HG03060 (cell line): Measurements from ENCODE around the gene HIF1AN.

Experiments used
- ATAC-seq: cut with Tn5 transposase; IDR thresholded peaks from one replicate; pipeline ENCODE4 v1.9.1; 2021; ENCODE audit warnings: low read depth, moderate number of reproducible peaks; ENCODE audit not compliant: unreplicated experiment

Gene HIF1AN

DNA sequence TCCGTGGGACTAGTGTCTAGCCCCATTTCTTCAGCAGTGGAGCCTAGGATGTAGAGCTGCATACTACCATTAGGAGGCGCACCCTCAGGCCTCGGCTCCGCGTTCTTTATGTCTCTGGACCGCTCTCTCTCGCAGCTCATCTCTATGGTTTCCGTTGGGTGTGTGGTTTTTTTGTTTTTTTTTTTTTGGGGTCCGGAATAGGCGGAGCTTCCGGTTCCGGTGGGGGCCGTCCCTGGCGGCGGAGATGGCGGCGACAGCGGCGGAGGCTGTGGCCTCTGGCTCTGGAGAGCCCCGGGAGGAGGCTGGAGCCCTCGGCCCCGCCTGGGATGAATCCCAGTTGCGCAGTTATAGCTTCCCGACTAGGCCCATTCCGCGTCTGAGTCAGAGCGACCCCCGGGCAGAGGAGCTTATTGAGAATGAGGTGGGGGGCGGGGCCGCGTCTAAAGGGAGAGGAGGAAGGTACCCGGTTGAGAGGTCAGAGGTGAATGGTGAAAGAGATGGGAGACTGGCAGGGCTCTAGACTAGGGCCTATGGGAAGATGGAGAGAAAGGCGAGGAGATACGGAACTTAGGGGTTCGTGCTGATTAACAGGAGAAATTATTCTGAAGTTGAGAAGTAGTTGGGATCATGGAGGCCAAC is at the start of gene HIF1AN:
Gene HIF1AN, plus strand, starts transcription at position 229 of the 639 bp plus-strand sequence. Its CDS starts 16 bp downstream, at position 245.
- ATAC-seq, result peak; percentile 91

GRCh38 chr10:100487529-100487928 is 48.2 kb upstream of the HIF1AN start:
- no peak for ATAC-seq

GRCh38 chr10:100489396-100489795 is 46.3 kb upstream of the HIF1AN start:
- ATAC-seq, result no peak

GRCh38 chr10:100490531-100490930 is 45.2 kb upstream of the HIF1AN start:
- no peak for ATAC-seq

DNA sequence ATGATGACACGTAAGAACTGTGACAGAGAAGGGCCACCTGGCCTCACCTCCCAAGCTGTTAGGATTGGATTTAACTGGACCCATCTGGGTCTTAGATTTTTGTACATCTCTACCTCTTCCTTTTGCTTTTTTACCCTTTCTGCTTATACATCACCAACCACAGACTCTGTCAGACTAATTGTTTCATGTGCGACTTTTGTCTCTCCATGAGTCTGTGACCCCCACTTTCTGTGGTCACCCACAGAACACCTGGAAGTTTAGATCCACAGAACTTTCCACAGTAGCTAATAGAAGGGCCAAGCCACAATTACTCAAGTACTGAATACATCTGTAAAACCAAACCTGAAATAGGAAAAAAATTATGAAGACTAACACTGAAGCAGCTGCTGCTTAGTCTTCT is 39.2 kb upstream of the HIF1AN start:
- no peak for ATAC-seq

DNA sequence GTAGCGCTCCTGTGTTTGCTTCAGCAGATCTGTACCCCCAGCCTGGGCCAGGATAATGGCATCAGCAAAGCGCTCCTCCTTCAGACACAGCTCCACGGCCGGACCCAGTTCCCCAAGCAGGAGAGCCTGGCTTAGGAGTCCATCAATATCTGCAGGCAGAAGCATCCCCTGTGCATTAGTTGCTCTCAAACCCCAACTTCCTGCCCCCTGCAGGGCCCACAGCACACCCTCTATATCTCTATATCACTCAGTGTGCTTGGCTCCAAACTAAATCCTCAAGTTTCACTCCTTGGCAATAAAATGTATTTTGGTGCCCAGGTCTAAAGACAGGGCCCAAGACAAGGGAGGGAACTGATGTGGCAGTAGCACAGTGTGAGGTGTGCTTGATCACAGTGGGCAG is 37.7 kb upstream of the HIF1AN start:
- ATAC-seq, result no peak

DNA sequence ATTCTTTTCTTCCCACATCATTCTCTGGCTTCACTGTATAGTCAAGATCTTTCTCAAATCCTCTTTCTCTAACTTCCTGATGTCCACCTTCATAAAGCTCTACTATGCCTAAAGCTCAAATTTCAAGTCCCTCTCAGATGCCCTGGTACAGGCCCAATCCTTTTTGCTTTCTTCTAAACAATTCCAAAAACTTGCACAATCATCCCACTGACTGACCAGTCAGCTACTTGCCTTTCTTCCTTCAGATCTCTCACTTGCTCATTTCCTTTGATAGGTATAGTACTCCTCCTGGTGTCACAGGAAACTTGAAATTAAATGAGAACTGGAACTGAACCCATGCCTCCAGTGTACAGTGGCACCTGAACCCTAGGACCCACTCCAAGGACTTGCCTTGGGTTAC is 34.3 kb upstream of the HIF1AN start:
- no peak for ATAC-seq

DNA sequence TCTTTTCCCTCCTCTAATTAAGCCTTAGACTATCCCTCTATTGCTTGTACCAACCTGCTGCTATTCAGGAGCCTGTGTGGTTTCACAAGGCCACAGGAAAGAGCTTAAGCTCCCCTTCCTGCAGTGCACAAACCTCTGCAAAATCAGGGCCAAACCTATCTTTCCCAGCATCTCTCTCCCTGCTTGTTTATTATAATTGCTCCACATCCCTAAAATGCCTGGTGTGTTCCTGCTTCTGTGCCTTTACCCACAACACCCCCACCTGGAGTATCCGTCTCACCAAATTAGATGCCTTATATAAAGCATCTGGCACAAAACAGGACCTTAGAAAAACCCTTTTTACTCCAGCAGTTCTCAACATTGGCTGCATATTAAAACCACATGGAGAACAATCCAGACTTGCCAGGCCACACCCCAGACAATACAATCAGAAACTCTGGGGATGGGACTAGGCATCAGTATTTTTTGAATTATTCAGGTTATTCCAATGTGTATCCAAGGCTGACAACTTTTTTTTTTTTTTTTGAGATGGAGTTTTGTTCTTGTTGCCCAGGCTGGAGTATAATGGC is 32.7 kb upstream of the HIF1AN start:
- ATAC-seq, result no peak

- ATAC-seq, result no peak
Observed at GRCh38 chr10:100504096-100504495, 31.6 kb upstream of the HIF1AN start.

DNA sequence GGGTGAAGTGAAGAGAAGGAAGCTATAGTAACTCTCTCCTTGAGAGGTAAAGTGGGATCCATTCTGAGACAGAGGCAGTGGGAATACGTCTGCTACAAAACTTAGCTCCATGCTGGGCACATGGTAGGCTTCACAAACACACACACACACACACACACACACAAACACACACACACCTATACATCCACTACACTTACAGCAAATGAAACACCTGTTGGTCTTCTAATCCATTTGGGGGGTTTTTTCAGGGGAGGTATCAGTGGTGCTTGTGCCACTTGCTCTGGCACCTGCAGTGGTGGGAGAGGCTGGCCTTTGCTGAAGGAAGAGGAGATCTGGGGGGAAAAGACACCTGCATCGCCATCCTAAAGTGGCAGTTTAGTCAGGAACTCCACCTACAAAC is 30.6 kb upstream of the HIF1AN start:
- ATAC-seq, result no peak

GRCh38 chr10:100506596-100507356 is 29.0 kb upstream of the HIF1AN start:
- no peak for ATAC-seq

- no peak for ATAC-seq
Observed at GRCh38 chr10:100507357-100507732, 28.4 kb upstream of the HIF1AN start.

GRCh38 chr10:100508266-100508665 is 27.5 kb upstream of the HIF1AN start:
- ATAC-seq, result no peak

DNA sequence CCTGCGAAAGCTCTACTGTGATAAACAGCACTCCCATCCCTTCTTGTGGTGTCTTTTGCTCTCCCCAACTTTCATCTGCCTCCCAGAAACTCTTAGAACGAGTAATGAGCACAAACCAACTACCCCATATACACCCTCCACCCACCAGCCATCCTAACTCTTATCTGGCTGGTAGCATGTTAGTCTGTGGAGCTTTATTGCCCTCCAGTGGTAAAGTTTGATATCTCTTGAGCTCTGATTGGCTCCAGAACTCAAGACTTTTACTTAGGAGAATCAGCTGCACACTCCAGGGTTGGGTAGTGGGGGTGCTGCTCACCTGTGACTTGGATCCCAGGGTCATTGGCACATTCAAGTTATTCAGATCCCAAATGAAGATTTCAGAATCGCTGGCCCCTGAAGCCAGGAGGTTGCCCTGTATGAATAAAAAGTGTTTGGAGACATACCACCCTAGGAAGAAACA is 27.0 kb upstream of the HIF1AN start:
- no peak for ATAC-seq

DNA sequence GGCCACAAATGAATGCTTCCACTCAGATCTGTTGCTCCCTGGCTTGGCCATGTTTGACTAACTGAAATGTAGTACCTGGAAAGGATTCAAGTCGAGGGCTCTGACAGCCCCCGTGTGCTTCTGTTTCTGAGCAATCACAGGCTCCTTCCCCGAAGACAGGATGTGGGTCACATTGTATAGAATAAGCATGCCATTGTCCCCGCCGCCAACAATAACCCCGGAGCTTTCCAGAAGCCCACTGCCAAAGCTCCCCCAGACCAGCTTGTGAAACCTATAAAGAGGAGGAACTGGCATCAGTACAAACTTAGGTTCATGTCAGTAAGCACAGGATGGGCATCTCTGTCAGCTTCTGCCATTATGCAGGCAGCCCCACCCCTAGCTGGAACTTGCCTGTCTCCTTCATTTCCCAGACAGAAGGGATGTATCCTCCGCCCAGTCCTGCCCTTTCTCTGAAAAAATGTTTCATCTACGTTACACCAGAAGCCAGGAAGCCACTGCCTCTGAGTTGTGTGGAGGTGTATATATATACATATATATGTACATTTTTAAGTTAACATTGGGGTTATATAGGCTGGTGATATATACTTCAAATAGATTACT is 26.4 kb upstream of the HIF1AN start:
- no peak for ATAC-seq

GRCh38 chr10:100510533-100511308 is 25.0 kb upstream of the HIF1AN start:
- no peak for ATAC-seq

DNA sequence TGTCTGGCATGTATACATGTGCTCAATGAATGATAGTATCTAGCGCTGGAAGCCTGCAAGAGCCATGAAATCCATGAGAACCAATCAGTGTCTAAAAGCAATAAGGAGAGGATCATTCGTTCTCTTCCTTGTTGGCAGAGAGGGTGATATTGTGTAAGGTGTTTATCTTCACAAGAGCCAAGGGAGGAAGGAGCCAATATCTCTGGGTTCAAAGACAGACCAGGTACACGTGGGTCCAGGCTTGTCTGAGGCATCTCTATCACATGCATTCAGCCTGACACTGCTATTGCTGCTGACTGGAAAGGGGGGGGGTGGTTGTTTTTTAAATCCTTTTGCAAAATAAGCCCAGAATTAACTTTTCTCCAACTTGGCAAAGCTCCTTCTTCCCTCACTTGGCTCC is 20.1 kb upstream of the HIF1AN start:
- ATAC-seq, result no peak

DNA sequence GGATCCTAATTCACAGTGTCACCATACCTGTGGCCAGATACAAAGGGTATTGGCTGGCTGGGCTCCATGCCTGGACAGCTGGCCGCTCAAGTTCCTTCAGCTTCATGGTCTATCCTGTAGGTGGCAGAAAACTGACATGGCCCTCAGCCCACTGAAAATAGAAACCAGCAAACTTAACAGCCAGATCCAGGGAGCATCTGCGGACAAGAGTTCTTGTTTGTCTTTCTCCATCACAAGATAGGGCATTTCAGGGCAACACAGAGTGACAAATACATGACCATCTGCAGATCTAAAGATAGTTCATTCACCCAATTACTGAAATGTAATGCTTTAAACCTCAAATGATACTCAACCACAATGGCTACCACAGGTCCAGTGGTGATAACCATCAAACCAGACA is 18.9 kb upstream of the HIF1AN start:
- ATAC-seq, result no peak

GRCh38 chr10:100518761-100519241 is 16.9 kb upstream of the HIF1AN start:
- no peak for ATAC-seq

DNA sequence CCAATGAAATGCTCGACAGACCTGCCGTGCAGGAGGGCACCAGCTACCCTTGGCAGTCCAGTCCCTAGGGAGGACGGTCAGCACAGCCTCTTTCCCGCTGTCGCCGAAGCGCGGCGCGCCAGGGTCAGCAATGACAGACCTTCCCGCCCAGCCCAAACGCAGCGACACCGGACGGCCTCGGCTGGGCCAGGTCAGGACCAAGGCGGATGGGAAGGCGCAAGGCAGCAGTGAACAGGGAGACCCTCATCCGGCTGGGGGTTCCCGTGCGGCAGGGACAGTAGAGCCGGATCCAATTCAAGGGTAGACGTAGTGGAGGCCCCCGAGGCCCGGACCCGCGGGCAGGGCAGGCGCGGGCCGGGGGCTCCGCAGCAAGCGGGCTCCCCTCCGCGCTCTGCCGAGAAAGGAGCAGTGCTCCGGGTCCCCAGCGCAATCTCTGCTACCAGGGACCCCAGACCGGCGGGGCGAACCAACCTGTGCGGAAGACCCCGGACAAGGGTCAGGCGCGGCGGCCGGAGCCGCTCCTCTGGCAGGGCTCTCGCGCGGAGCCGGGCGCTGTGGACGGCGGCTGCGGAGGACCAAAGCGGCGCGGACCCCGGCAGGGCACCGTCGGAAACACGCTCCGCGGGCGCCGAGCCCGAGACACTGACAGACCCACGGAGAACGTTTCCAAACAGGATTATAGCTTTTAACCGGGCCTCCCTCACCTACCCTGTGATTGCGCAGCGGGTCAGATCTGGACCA is 16.3 kb upstream of the HIF1AN start, which contains the start of gene SEC31B:
Gene SEC31B, minus strand, starts transcription at position 551 of the 741 bp plus-strand sequence. CDS start 2,909 bp downstream, outside the sequence.
- ATAC-seq, result no peak
